Mucosa of rectum (tissue), 2 donors: Measurements from ENCODE around the gene CCDC158.

Source experiments
- H3K27ac ChIP-seq, 2 donors: one replicate each; pipeline ENCODE4 v1.7.0; 2013; ENCODE audit warnings: inconsistent platforms in 2 of 2, low read depth in 2 of 2, low read length in 2 of 2
- H3K27me3 ChIP-seq, 2 donors: one replicate each; pipeline ENCODE4 v1.7.0; 2013; ENCODE audit warnings: low read length in 2 of 2; ENCODE audit not compliant: control insufficient read depth in 2 of 2, insufficient read depth in 2 of 2
- H3K36me3 ChIP-seq, 2 donors: one replicate each; pipeline ENCODE4 v1.7.0; 2013; ENCODE audit warnings: low read length in 2 of 2; ENCODE audit not compliant: control insufficient read depth in 2 of 2, insufficient read depth in 2 of 2
- H3K4me1 ChIP-seq, 2 donors: one replicate each; pipeline ENCODE4 v1.7.0; 2013; ENCODE audit warnings: low read length in 2 of 2, mild to moderate bottlenecking in 1 of 2; ENCODE audit not compliant: control insufficient read depth in 2 of 2, insufficient read depth in 2 of 2
- H3K4me3 ChIP-seq, 2 donors: one replicate each; pipeline ENCODE4 v1.7.0; 2013; ENCODE audit warnings: low read length in 2 of 2
- H3K9ac ChIP-seq, 2 donors: one replicate each; pipeline ENCODE4 v1.7.0; 2013; ENCODE audit warnings: low read length in 2 of 2, low read depth in 1 of 2, mild to moderate bottlenecking in 1 of 2
- H3K9me3 ChIP-seq, 2 donors: one replicate each; pipeline ENCODE4 v1.7.0; 2013; ENCODE audit warnings: low read length in 2 of 2; ENCODE audit not compliant: control insufficient read depth in 2 of 2
- donor health status: healthy.
- donor health status: Normal muscosa, but diverticular disease.

CCDC158 gene

GRCh38 chr4:76354517-76355473, 66.1 kb downstream of the CCDC158 start:
- Histone ChIP-seq H3K27ac (no peak overlapping the region), H3K27me3 (no peaks in the 10 kb centered on the region), H3K4me1 (no peaks in the 10 kb centered on the region), H3K9me3 (peaks cover under 1 to 5% of the 10 kb centered on the region in 2 donors), H3K4me3 (no peak overlapping the region), H3K36me3 (no peaks in the 10 kb centered on the region), H3K9ac (no peak overlapping the region)

GRCh38 chr4:76342803-76343202, 78.1 kb downstream of the CCDC158 start:
- no peak overlapping the region for H3K4me3 ChIP-seq
- no peaks in the 10 kb centered on the region for H3K36me3 ChIP-seq
- no peaks in the 10 kb centered on the region for H3K27me3 ChIP-seq
- H3K27ac ChIP-seq, result no peak overlapping the region
- no peaks in the 10 kb centered on the region for H3K9me3 ChIP-seq
- H3K9ac ChIP-seq, result no peak overlapping the region
- H3K4me1 ChIP-seq, result no peaks in the 10 kb centered on the region

DNA sequence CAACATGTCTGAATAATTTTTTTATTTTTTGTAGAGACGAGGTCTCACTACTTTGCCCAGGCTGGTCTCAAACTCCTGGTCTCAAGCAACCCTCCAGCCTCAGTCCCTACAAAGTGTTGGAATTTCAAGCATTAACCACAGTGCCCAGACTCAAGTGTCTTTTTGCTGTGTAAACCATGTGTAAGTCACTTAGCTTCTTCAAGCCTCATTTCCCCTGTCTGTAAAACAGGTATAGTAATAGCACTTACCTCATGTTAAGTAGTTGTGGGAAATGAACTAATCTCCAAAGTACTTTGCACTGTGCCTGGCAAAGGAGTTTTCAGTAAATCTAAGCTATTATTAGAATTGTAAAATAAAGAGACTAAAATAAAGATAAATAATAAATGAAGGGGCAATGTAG, 78.8 kb downstream of the CCDC158 start:
- Histone ChIP-seq H3K4me3 (no peak overlapping the region), H3K36me3 (no peaks in the 10 kb centered on the region), H3K4me1 (no peaks in the 10 kb centered on the region), H3K27me3 (no peaks in the 10 kb centered on the region), H3K27ac (no peak overlapping the region), H3K9me3 (no peaks in the 10 kb centered on the region), H3K9ac (no peak overlapping the region)

- H3K4me1 ChIP-seq, result no peaks in the 10 kb centered on the region
- no peak overlapping the region for H3K9ac ChIP-seq
- no peaks in the 10 kb centered on the region for H3K36me3 ChIP-seq
- H3K9me3 ChIP-seq, result no peaks in the 10 kb centered on the region
- H3K27ac ChIP-seq, result no peak overlapping the region
- no peak overlapping the region for H3K4me3 ChIP-seq
- no peaks in the 10 kb centered on the region for H3K27me3 ChIP-seq
Observed at GRCh38 chr4:76341063-76341462, 79.9 kb downstream of the CCDC158 start.

DNA sequence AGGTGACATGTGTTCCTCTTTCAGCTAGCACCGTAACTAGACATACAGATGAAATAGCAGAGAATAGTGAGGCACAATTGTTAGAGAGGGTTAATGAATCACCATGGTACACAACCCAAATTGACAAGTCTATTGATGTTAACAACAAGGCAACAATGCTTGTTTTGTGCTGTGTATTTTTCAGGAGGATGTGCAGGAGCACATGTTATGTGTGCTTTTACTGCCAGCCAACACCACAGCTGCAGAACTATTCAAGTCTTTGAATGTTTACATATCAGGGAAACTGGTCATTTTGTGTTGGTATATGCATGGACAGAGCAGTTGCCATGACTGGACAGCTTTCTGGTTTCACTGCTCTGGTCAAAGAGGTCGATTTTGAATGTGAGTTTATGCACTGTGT, 81.6 kb downstream of the CCDC158 start:
- no peak overlapping the region for H3K9ac ChIP-seq
- H3K4me3 ChIP-seq, result no peak overlapping the region
- no peaks in the 10 kb centered on the region for H3K36me3 ChIP-seq
- H3K27ac ChIP-seq, result no peak overlapping the region
- no peaks in the 10 kb centered on the region for H3K9me3 ChIP-seq
- no peaks in the 10 kb centered on the region for H3K4me1 ChIP-seq
- no peaks in the 10 kb centered on the region for H3K27me3 ChIP-seq

DNA sequence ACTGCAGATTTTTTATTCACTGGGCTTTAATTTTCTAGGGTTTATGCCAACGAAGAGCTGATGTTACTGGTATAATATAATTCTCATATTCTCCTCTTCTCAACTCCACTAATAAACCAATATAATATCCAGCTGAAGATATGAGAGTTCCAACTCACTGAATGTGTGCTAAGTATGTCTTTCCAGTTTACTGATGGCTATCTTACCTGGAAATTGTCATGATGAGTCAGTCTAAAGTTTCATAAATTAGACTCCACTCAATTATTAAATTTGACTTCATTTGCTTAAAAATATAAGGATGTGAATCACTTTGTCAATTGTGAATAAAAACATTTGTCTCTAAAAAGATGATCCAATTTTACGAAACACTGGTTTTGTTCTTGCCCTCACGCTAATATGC, 86.1 kb downstream of the CCDC158 start:
- H3K4me3 ChIP-seq, result no peak overlapping the region
- H3K9me3 ChIP-seq, result no peaks in the 10 kb centered on the region
- no peak overlapping the region for H3K27ac ChIP-seq
- no peak overlapping the region for H3K9ac ChIP-seq
- H3K36me3 ChIP-seq, result no peaks in the 10 kb centered on the region
- H3K4me1 ChIP-seq, result no peaks in the 10 kb centered on the region
- H3K27me3 ChIP-seq, result no peaks in the 10 kb centered on the region

- Histone ChIP-seq H3K9ac (no peak overlapping the region), H3K4me1 (no peaks in the 10 kb centered on the region), H3K36me3 (no peaks in the 10 kb centered on the region), H3K9me3 (peaks cover 7 to 15% of the 10 kb centered on the region in 2 donors), H3K27me3 (no peaks in the 10 kb centered on the region), H3K27ac (no peak overlapping the region), H3K4me3 (no peak overlapping the region)
Observed at GRCh38 chr4:76326515-76326914, 94.4 kb downstream of the CCDC158 start.

GRCh38 chr4:76325072-76325471, 95.9 kb downstream of the CCDC158 start:
- Histone ChIP-seq H3K4me3 (no peak overlapping the region), H3K36me3 (no peaks in the 10 kb centered on the region), H3K4me1 (no peaks in the 10 kb centered on the region), H3K9me3 (peaks cover 7 to 15% of the 10 kb centered on the region in 2 donors), H3K27me3 (no peaks in the 10 kb centered on the region), H3K9ac (no peak overlapping the region), H3K27ac (no peak overlapping the region)

- Histone ChIP-seq H3K36me3 (no peaks in the 10 kb centered on the region), H3K9me3 (peaks cover 5 to 15% of the 10 kb centered on the region in 2 donors), H3K4me1 (no peaks in the 10 kb centered on the region), H3K9ac (no peak overlapping the region), H3K4me3 (no peak overlapping the region), H3K27me3 (no peaks in the 10 kb centered on the region), H3K27ac (no peak overlapping the region)
Observed at GRCh38 chr4:76322236-76322635, 98.7 kb downstream of the CCDC158 start.

DNA sequence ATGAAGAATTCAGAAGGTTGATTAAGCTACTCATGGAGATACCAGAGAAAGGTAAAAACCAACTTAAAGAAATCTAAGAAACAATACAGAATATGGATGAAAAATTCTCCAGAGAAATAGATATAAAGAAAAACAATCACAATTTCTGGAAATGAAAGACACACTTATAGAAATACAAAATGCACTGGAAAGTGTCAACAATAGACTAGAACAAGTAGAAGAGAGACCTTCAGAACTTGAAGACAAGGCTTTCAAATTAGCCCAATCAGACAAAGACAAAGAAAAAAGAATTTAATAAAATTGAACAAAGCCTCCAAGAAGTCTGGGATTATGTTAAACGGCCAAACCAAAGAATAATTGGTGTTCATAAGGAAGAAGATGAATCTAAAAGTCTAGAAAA, 104.8 kb downstream of the CCDC158 start:
- Histone ChIP-seq H3K4me1 (peaks cover 5 to 6% of the 10 kb centered on the region in 2 donors), H3K27ac (no peak overlapping the region), H3K27me3 (no peaks in the 10 kb centered on the region), H3K36me3 (no peaks in the 10 kb centered on the region), H3K4me3 (no peak overlapping the region), H3K9ac (no peak overlapping the region), H3K9me3 (peaks cover 0 to 2% of the 10 kb centered on the region in 2 donors)
